HCT116 (cell line): Measurements from ENCODE around the gene ZNF678. TPM values are rescaled to one million over a fixed set of nuclear protein-coding genes. Genes with fewer than 3 reads are reported as not detected.
"Not testable (repeated sequence)": the region's sequence is repeated elsewhere in the genome, so short reads cannot be mapped to it uniquely, and the experiment has no call there.

Source experiments
- ATAC-seq: fragments of 200-7000 bp; cut with Tn5 transposase; 2 replicates; pipeline ENCODE4 v1.9.1; 2020; ENCODE audit warnings: mild to moderate bottlenecking, moderate library complexity
- BruUV-seq: library from RNA; stranded (reverse); fragments of 400-500 nt; replicated peaks from 2 replicates; lab custom pipeline; 2021; lab: Mats Ljungman, UMichigan
- CTCF ChIA-PET: fragments of 300-600 bp; sonication (Branson Sonifier 250); formaldehyde crosslinking; loops from one replicate; lab custom pipeline; 2021; ENCODE audit warnings: antibody characterized with exemption; lab: Charles Lee
- POLR2A ChIA-PET: fragments of 300-600, 350-600 bp; sonication (Branson Sonifier 250); formaldehyde crosslinking; loops from one replicate; lab custom pipeline; 2021; ENCODE audit warnings: antibody characterized with exemption; lab: Charles Lee
- RAD21 ChIA-PET, 2 experiments: fragments of 300-600 bp; sonication (Branson Sonifier 250); formaldehyde crosslinking; loops; one replicate each; lab custom pipeline; 2023; ENCODE audit warnings: low total read pairs in 2 of 2; ENCODE audit not compliant: uncharacterized antibody in 2 of 2, unreplicated experiment in 2 of 2, low non-redundant PET in 1 of 2; lab: Charles Lee
- DNase-seq: peaks from one replicate; pipeline ENCODE4 v3.0.0-alpha.2; 2010; ENCODE audit warnings: low read depth, low spot score
- H2AFZ ChIP-seq: fragments of 200-600 bp; shearing (Covaris generic), sonication (generic); 2 replicates; pipeline ENCODE4 v1.6.1; 2017; ENCODE audit warnings: low read depth, mixed run types, mixed read lengths, antibody characterized with exemption, low read length; ENCODE audit not compliant: poor library complexity, severe bottlenecking
- H3K27ac ChIP-seq: 2 replicates; pipeline ENCODE4 v1.5.1; 2012; ENCODE audit warnings: low read depth, low read length
- H3K27me3 ChIP-seq: fragments of 200-600 bp; sonication (generic); 2 replicates; pipeline ENCODE4 v1.6.1; 2016; ENCODE audit warnings: mixed run types, low read length, mixed read lengths; ENCODE audit not compliant: insufficient read depth
- H3K36me3 ChIP-seq, 2 experiments: fragments of 200-500 bp in 1 of 2; fragments of 200-600 bp in 1 of 2; sonication (Bioruptor generic) in 1 of 2; sonication (generic) in 1 of 2; 2 replicates each; pipeline versions ENCODE4 v1.5.1 to v1.6.1; 2014 to 2016; ENCODE audit warnings: low read length in 2 of 2, inconsistent platforms in 1 of 2, mixed read lengths in 1 of 2, mixed run types in 1 of 2; ENCODE audit not compliant: insufficient read depth in 2 of 2, control insufficient read depth in 1 of 2
- H3K4me1 ChIP-seq, 2 experiments: fragments of 200-600 bp in 1 of 2; sonication (generic) in 1 of 2; 2 replicates each; pipeline versions ENCODE4 v1.5.1 to v1.6.1; 2012 to 2017; ENCODE audit warnings: low read length in 2 of 2, inconsistent platforms in 1 of 2, mild to moderate bottlenecking in 1 of 2, mixed read lengths in 1 of 2, mixed run types in 1 of 2, moderate library complexity in 1 of 2; ENCODE audit not compliant: insufficient read depth in 2 of 2, control insufficient read depth in 1 of 2
- H3K4me2 ChIP-seq: fragments of 200-600 bp; sonication (generic); 2 replicates; pipeline ENCODE4 v1.6.1; 2017; ENCODE audit warnings: mixed run types, low read length, mixed read lengths
- H3K4me3 ChIP-seq, 2 experiments: fragments of 200-600 bp in 1 of 2; sonication (generic) in 1 of 2; replicated peaks in 1 of 2; 2 replicates each; pipeline ENCODE4 v1.5.1; 2011 to 2016; ENCODE audit warnings: low read length in 2 of 2, control low read depth in 1 of 2, low read depth in 1 of 2, mild to moderate bottlenecking in 1 of 2, mixed read lengths in 1 of 2, mixed run types in 1 of 2
- H3K79me2 ChIP-seq: fragments of 200-600 bp; sonication (generic); 2 replicates; pipeline ENCODE4 v1.6.1; 2017; ENCODE audit warnings: mild to moderate bottlenecking, mixed run types, low read length, moderate library complexity, mixed read lengths; ENCODE audit not compliant: insufficient read depth
- H3K9ac ChIP-seq: fragments of 200-600 bp; sonication (generic); 2 replicates; pipeline ENCODE4 v1.6.1; 2016; ENCODE audit warnings: low read length, mixed read lengths
- H3K9me2 ChIP-seq: fragments of 200-600 bp; sonication (generic), shearing (Covaris generic); 2 replicates; pipeline ENCODE4 v1.6.1; 2017; ENCODE audit warnings: mixed run types, mild to moderate bottlenecking, moderate library complexity; ENCODE audit not compliant: insufficient read depth
- H3K9me3 ChIP-seq, 2 experiments: fragments of 200-500 bp in 1 of 2; fragments of 200-600 bp in 1 of 2; sonication (Bioruptor generic) in 1 of 2; sonication (generic) in 1 of 2; 2 replicates each; pipeline ENCODE4 v1.6.1; 2014 to 2017; ENCODE audit warnings: low read length in 2 of 2, mixed read lengths in 2 of 2, inconsistent platforms in 1 of 2, low read depth in 1 of 2, mild to moderate bottlenecking in 1 of 2, mixed run types in 1 of 2, moderate library complexity in 1 of 2; ENCODE audit not compliant: control insufficient read depth in 1 of 2, insufficient read depth in 1 of 2
- H4K20me1 ChIP-seq: fragments of 200-600 bp; sonication (generic), shearing (Covaris generic); 2 replicates; pipeline ENCODE4 v1.6.1; 2017; ENCODE audit warnings: mixed run types, mild to moderate bottlenecking, moderate library complexity; ENCODE audit not compliant: insufficient read depth
- CEBPB ChIP-seq: IDR thresholded peaks from 2 replicates; pipeline ENCODE4 v1.6.1; 2012; ENCODE audit warnings: low read depth
- EGR1 ChIP-seq: IDR thresholded peaks from 2 replicates; pipeline ENCODE4 v1.6.1; 2012; ENCODE audit warnings: low read depth
- ELF1 ChIP-seq: IDR thresholded peaks from 2 replicates; pipeline ENCODE4 v1.6.1; 2012; ENCODE audit warnings: low read depth, borderline replicate concordance
- EZH2 ChIP-seq: fragments of 200-600 bp; sonication (generic); IDR thresholded peaks from 2 replicates; pipeline ENCODE4 v1.6.1; 2017; ENCODE audit warnings: antibody characterized with exemption, mixed run types
- EZH2phosphoT487 ChIP-seq: fragments of 200-600 bp; IDR thresholded peaks from 2 replicates; pipeline ENCODE4 v1.6.1; 2018; ENCODE audit warnings: antibody characterized with exemption, borderline replicate concordance
- FOSL1 ChIP-seq: IDR thresholded peaks from 2 replicates; pipeline ENCODE4 v1.6.1; 2012; ENCODE audit warnings: low read depth
- SRF ChIP-seq: IDR thresholded peaks from 2 replicates; pipeline ENCODE4 v1.6.1; 2012; ENCODE audit warnings: low read depth
- TCF7L2 ChIP-seq: IDR thresholded peaks from 2 replicates; pipeline ENCODE4 v1.7.0; 2011; ENCODE audit warnings: borderline replicate concordance, inconsistent platforms; ENCODE audit not compliant: insufficient read depth, insufficient read length; ENCODE audit errors: extremely low read depth
- ZFX ChIP-seq: fragments of 450-650 bp; IDR thresholded peaks from 2 replicates; pipeline ENCODE4 v1.6.1; 2017
- intact Hi-C: fragments of 100-400 bp; cut with micrococcal nuclease; formaldehyde crosslinking; loops from 2 replicates; pipeline ENCODE4 v1.10.0; 2022
- total RNA-seq: library from RNA; stranded (reverse); gene quantifications from one replicate; pipeline ENCODE4 v1.2.1, GENCODE V29; 2021; ENCODE audit not compliant: unreplicated experiment
- TF ChIP-seq, protein P1 (sequence below), 3 experiments: fragments of 200-600 bp in 1 of 3; sonication (generic) in 1 of 3; IDR thresholded peaks in 2 of 3; conservative IDR thresholded peaks in 1 of 3; 2 replicates each; pipeline ENCODE4 v1.5.1; 2012 to 2017; ENCODE audit warnings: low read depth in 2 of 3, low read length in 2 of 3, antibody characterized with exemption in 1 of 3, borderline replicate concordance in 1 of 3, control low read depth in 1 of 3, mild to moderate bottlenecking in 1 of 3, mixed read lengths in 1 of 3, mixed run types in 1 of 3, moderate library complexity in 1 of 3; ENCODE audit not compliant: insufficient read depth in 1 of 3
- TF ChIP-seq, protein P2 (sequence below): IDR thresholded peaks from 2 replicates; pipeline ENCODE4 v1.6.1; 2011; ENCODE audit warnings: mild to moderate bottlenecking, low read length, moderate library complexity; ENCODE audit not compliant: insufficient replicate concordance; ENCODE audit errors: extremely low read depth
- TF ChIP-seq, protein P3 (sequence below): IDR thresholded peaks from 2 replicates; pipeline ENCODE4 v1.6.1; 2012
- TF ChIP-seq, protein P4 (sequence below): IDR thresholded peaks from 2 replicates; pipeline ENCODE4 v1.6.1; 2012; ENCODE audit warnings: low read depth

Gene ZNF678
- total RNA-seq, 1 experiment from 2014 or later = 6.1 TPM

DNA sequence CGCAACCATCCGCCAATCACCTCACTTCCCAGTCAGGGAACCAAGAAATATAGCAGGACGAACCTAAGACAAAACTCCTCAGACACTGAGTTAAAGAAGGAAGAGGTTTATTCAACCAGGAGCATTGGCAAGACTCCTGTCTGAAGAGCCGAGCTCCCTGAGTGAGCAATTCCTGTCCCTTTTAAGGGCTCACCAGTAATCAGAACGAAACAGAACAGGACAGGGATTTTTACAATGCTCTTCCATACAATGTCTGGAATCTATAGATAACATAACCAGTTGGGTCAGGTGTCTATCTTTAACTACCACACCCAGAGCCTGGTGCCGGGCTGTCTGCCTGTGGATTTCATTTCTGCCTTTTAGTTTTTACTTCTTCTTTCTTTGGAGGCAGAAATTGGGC, 32.9 kb downstream of the ZNF678 start:
- DNase-seq, H3K79me2 ChIP-seq, BruUV-seq: not testable (repeated sequence)

DNA sequence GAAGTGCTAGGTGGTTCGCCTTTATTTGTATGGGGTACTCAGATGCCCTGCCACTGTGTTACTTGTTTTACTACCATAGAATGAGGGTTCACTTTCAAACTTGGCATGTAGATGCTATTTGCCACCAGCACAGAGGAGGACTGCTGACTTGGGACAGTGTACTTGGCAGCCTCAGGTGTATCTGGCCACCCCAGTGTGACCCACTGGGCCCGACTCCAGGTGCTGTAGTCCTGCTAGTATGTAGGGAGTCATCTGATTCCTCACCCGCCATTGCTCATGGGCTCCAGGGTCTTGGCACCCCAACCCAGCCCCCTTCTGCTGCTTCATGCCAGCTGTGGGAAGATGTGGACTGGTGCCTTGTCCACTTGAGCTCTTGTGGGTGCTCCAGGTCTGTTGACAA, 40.0 kb downstream of the ZNF678 start:
- Histone ChIP-seq H3K9me2 (no peaks in the 10 kb centered on the region), H3K79me2 (peaks cover 20% of the 10 kb centered on the region), H3K36me3 (no peaks in the 10 kb centered on the region), H3K27me3 (no peaks in the 10 kb centered on the region), H3K27ac (no peak overlapping the region), H4K20me1 (no peaks in the 10 kb centered on the region), H3K9me3 (peaks cover 6 to 10% of the 10 kb centered on the region in 2 experiments; a peak in 3 of 4 replicates), H2AFZ (no peak overlapping the region), H3K4me3 (no peak overlapping the region), H3K4me2 (no peak overlapping the region), H3K9ac (no peak overlapping the region), H3K4me1 (no peaks in the 10 kb centered on the region)
- no TSS peak for BruUV-seq
- ATAC-seq (no peak), DNase-seq (no peak)
- intact Hi-C loops = no loop called here
- ChIA-PET CTCF (no interaction called here), RAD21 (no interaction called here), POLR2A (no interaction called here)
- no peak for TF ChIP-seq SRF
- no peak for TF ChIP-seq TCF7L2
- TF ChIP-seq ELF1 = no peak
- no peak for TF ChIP-seq EGR1
- TF ChIP-seq, protein P1, sequence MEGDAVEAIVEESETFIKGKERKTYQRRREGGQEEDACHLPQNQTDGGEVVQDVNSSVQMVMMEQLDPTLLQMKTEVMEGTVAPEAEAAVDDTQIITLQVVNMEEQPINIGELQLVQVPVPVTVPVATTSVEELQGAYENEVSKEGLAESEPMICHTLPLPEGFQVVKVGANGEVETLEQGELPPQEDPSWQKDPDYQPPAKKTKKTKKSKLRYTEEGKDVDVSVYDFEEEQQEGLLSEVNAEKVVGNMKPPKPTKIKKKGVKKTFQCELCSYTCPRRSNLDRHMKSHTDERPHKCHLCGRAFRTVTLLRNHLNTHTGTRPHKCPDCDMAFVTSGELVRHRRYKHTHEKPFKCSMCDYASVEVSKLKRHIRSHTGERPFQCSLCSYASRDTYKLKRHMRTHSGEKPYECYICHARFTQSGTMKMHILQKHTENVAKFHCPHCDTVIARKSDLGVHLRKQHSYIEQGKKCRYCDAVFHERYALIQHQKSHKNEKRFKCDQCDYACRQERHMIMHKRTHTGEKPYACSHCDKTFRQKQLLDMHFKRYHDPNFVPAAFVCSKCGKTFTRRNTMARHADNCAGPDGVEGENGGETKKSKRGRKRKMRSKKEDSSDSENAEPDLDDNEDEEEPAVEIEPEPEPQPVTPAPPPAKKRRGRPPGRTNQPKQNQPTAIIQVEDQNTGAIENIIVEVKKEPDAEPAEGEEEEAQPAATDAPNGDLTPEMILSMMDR (IDR thresholded peaks at IDR 0.05 in 2 of 3, conservative IDR thresholded peaks at IDR 0.05 in 1 of 3; ENCODE audit: borderline replicate concordance in 1 of 3, insufficient read depth in 1 of 3, low read depth in 2 of 3, low read length in 2 of 3) = no peak
- no peak for TF ChIP-seq FOSL1
- TF ChIP-seq, protein P2, sequence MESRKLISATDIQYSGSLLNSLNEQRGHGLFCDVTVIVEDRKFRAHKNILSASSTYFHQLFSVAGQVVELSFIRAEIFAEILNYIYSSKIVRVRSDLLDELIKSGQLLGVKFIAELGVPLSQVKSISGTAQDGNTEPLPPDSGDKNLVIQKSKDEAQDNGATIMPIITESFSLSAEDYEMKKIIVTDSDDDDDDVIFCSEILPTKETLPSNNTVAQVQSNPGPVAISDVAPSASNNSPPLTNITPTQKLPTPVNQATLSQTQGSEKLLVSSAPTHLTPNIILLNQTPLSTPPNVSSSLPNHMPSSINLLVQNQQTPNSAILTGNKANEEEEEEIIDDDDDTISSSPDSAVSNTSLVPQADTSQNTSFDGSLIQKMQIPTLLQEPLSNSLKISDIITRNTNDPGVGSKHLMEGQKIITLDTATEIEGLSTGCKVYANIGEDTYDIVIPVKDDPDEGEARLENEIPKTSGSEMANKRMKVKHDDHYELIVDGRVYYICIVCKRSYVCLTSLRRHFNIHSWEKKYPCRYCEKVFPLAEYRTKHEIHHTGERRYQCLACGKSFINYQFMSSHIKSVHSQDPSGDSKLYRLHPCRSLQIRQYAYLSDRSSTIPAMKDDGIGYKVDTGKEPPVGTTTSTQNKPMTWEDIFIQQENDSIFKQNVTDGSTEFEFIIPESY = no peak
- no peak for TF ChIP-seq EZH2phosphoT487
- TF ChIP-seq, protein P3, sequence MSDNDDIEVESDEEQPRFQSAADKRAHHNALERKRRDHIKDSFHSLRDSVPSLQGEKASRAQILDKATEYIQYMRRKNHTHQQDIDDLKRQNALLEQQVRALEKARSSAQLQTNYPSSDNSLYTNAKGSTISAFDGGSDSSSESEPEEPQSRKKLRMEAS = no peak
- no peak for TF ChIP-seq EZH2
- no peak for TF ChIP-seq CEBPB
- TF ChIP-seq ZFX = no peak
- TF ChIP-seq, protein P4, sequence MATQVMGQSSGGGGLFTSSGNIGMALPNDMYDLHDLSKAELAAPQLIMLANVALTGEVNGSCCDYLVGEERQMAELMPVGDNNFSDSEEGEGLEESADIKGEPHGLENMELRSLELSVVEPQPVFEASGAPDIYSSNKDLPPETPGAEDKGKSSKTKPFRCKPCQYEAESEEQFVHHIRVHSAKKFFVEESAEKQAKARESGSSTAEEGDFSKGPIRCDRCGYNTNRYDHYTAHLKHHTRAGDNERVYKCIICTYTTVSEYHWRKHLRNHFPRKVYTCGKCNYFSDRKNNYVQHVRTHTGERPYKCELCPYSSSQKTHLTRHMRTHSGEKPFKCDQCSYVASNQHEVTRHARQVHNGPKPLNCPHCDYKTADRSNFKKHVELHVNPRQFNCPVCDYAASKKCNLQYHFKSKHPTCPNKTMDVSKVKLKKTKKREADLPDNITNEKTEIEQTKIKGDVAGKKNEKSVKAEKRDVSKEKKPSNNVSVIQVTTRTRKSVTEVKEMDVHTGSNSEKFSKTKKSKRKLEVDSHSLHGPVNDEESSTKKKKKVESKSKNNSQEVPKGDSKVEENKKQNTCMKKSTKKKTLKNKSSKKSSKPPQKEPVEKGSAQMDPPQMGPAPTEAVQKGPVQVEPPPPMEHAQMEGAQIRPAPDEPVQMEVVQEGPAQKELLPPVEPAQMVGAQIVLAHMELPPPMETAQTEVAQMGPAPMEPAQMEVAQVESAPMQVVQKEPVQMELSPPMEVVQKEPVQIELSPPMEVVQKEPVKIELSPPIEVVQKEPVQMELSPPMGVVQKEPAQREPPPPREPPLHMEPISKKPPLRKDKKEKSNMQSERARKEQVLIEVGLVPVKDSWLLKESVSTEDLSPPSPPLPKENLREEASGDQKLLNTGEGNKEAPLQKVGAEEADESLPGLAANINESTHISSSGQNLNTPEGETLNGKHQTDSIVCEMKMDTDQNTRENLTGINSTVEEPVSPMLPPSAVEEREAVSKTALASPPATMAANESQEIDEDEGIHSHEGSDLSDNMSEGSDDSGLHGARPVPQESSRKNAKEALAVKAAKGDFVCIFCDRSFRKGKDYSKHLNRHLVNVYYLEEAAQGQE = no peak

More for the DNA sequence above, 32.9 kb downstream of the ZNF678 start:
- H3K4me1 ChIP-seq, ATAC-seq, RAD21 ChIA-PET, H3K27me3 ChIP-seq, H3K4me2 ChIP-seq, CTCF ChIA-PET, POLR2A ChIA-PET, H3K9ac ChIP-seq, H4K20me1 ChIP-seq, H3K36me3 ChIP-seq, H3K27ac ChIP-seq, H3K4me3 ChIP-seq, H3K9me3 ChIP-seq, H2AFZ ChIP-seq, H3K9me2 ChIP-seq: not testable (repeated sequence)
- intact Hi-C loops = loop anchor here (10.0 kb wide), 1 partner anchor 59 kb away; no protein-coding TSS in a partner anchor
